Natural killer cell (primary cell): ENCODE data around the gene CHRNE. TPM values are rescaled to one million over a fixed set of nuclear protein-coding genes. Genes with fewer than 3 reads are reported as not detected.

Source experiments
- ATAC-seq, 3 donors: fragments of 150-1000 bp in 2 of 3; fragments of 200-7000 bp in 1 of 3; cut with Tn5 transposase; 1 replicate in 1 of 3; 2 replicates in 2 of 3; pipeline ENCODE4 v1.10.0; 2021; ENCODE audit warnings: mild to moderate bottlenecking in 2 of 3, moderate library complexity in 2 of 3
- DNase-seq, 2 donors: peaks; one replicate each; pipeline versions ENCODE4 v3.0.0 to v3.0.0-alpha.2; 2013 to 2021; ENCODE audit warnings: mixed read lengths in 1 of 2
- H3K27ac ChIP-seq: one replicate; pipeline ENCODE4 v1.5.1; 2013; ENCODE audit warnings: mild to moderate bottlenecking, low read length
- H3K27me3 ChIP-seq: one replicate; pipeline ENCODE4 v1.6.1; 2013; ENCODE audit warnings: low read length; ENCODE audit not compliant: control insufficient read depth, insufficient read depth
- H3K36me3 ChIP-seq: one replicate; pipeline ENCODE4 v1.6.1; 2013; ENCODE audit warnings: low read length; ENCODE audit not compliant: control insufficient read depth, insufficient read depth
- H3K4me1 ChIP-seq: one replicate; pipeline ENCODE4 v1.6.1; 2013; ENCODE audit warnings: low read length; ENCODE audit not compliant: control insufficient read depth, insufficient read depth
- H3K4me3 ChIP-seq: one replicate; pipeline ENCODE4 v1.5.1; 2013; ENCODE audit warnings: low read length
- H3K9me3 ChIP-seq: one replicate; pipeline ENCODE4 v1.6.1; 2013; ENCODE audit warnings: low read length; ENCODE audit not compliant: control insufficient read depth, insufficient read depth
- H3K27ac Mint-ChIP-seq, 2 donors: one replicate each; pipeline ENCODE4 v1.8.0; 2022; ENCODE audit warnings: mild to moderate bottlenecking in 2 of 2, mixed read lengths in 2 of 2, moderate library complexity in 1 of 2
- H3K27me3 Mint-ChIP-seq, 2 donors: one replicate each; pipeline ENCODE4 v1.8.0; 2022; ENCODE audit warnings: low read depth in 2 of 2, mixed read lengths in 2 of 2
- H3K36me3 Mint-ChIP-seq: one replicate; pipeline ENCODE4 v1.8.0; 2022; ENCODE audit warnings: mixed read lengths
- H3K4me1 Mint-ChIP-seq, 2 donors: one replicate each; pipeline ENCODE4 v1.8.0; 2022; ENCODE audit warnings: mixed read lengths in 2 of 2
- H3K4me3 Mint-ChIP-seq: one replicate; pipeline ENCODE4 v1.8.0; 2022; ENCODE audit warnings: mild to moderate bottlenecking, moderate library complexity, mixed read lengths
- H3K9me3 Mint-ChIP-seq, 2 donors: one replicate each; pipeline ENCODE4 v1.8.0; 2022; ENCODE audit warnings: mixed read lengths in 2 of 2
- CTCF ChIP-seq: fragments of 200-600 bp; IDR thresholded peaks from one replicate; pipeline ENCODE4 v1.8.0; 2022; ENCODE audit warnings: antibody characterized with exemption
- WGBS: methylation state at CpG from one replicate; pipeline ENCODE4 v1.1.7; 2013; ENCODE audit warnings: missing lambda C conversion rate; ENCODE audit not compliant: insufficient coverage; 5-methylcytosine and 5-hydroxymethylcytosine counted together
- intact Hi-C: fragments of 100-400 bp; cut with micrococcal nuclease; formaldehyde crosslinking; loops from one replicate; pipeline ENCODE4 v1.14.2; 2022
- total RNA-seq, 4 donors: library from RNA; stranded (reverse); fragments of 120-200 nt in 1 of 4; gene quantifications; one replicate each; pipeline versions ENCODE4 v1.2.3 to v1.2.4, GENCODE V29; 2013 to 2022

CHRNE gene
- total RNA-seq, 3 donors from 2014 or later (not counting 1 experiment from before 2014, with no cell fraction given) = 11.8 to 17.9 (median 11.8) TPM

- intact Hi-C loops = loop anchor here (5.0 kb wide), 1 partner anchor 332 kb away; no protein-coding TSS in a partner anchor
- Mint-ChIP-seq H3K27me3 (peaks cover 0 to 2% of the 10 kb centered on the region in 2 donors), H3K27ac (no peak overlapping the region), H3K36me3 (no peaks in the 10 kb centered on the region), H3K9me3 (peaks cover 5% of the 10 kb centered on the region in 2 donors), H3K4me1 (peaks cover 39 to 50% of the 10 kb centered on the region in 2 donors), H3K4me3 (no peak overlapping the region)
- Histone ChIP-seq H3K36me3 (no peaks in the 10 kb centered on the region), H3K4me1 (peaks cover 26% of the 10 kb centered on the region), H3K27me3 (no peaks in the 10 kb centered on the region), H3K27ac (no peak overlapping the region), H3K9me3 (peaks cover 11% of the 10 kb centered on the region), H3K4me3 (no peak overlapping the region)
- ATAC-seq = no peak
- 98% methylated on average over 2 of the region's 2 CpGs for WGBS
- no peak for TF ChIP-seq CTCF
- no peak for DNase-seq
Measured at GRCh38 chr17:4850246-4850645, 52.7 kb downstream of the CHRNE start.

GRCh38 chr17:4849011-4849536 lies 53.8 kb downstream of the CHRNE start:
- WGBS = 98% methylated on average over 5 of the region's 5 CpGs
- no peak overlapping the region for H3K4me3 ChIP-seq
- H3K36me3 Mint-ChIP-seq = no peaks in the 10 kb centered on the region
- no peak overlapping the region for H3K4me3 Mint-ChIP-seq
- H3K27ac ChIP-seq = no peak overlapping the region
- H3K9me3 Mint-ChIP-seq = peaks cover 5% of the 10 kb centered on the region in 2 donors
- no peaks in the 10 kb centered on the region for H3K27me3 ChIP-seq
- no peak overlapping the region for H3K27ac Mint-ChIP-seq
- peaks cover 38 to 53% of the 10 kb centered on the region in 2 donors for H3K4me1 Mint-ChIP-seq
- ATAC-seq (no peak), DNase-seq (no peak)
- peaks cover 0 to 2% of the 10 kb centered on the region in 2 donors for H3K27me3 Mint-ChIP-seq
- H3K36me3 ChIP-seq = no peaks in the 10 kb centered on the region
- intact Hi-C loops = no loop called here
- peaks cover 27% of the 10 kb centered on the region for H3K4me1 ChIP-seq
- no peak for TF ChIP-seq CTCF
- H3K9me3 ChIP-seq = peaks cover 11% of the 10 kb centered on the region

Other genes starting within 250 kb of the CHRNE start
- gene PELP1, start 199.0 kb downstream of the CHRNE start, total RNA-seq = 10 to 100 TPM; 32.3 to 45.8 (median 43.5) TPM
- 100 to 1,000 TPM; 314 to 374 (median 335) TPM for gene ARRB2, start 192.5 kb downstream of the CHRNE start, total RNA-seq
- gene MED11, start 171.7 kb downstream of the CHRNE start, total RNA-seq = 10 to 100 TPM in 2 of 3 donors, 1 to 10 TPM in 1; 9.1 to 15.0 (median 10.5) TPM
- gene ZMYND15, start 163.3 kb downstream of the CHRNE start, total RNA-seq = 1 to 10 TPM in 1 of 3 donors, under 1 TPM in 2; 0.52 to 3.5 (median 0.93) TPM
- 10 to 100 TPM in 2 of 3 donors, 1 to 10 TPM in 1; 4.0 to 31.8 (median 16.0) TPM for gene CXCL16, start 163.2 kb downstream of the CHRNE start, total RNA-seq
- gene TM4SF5, start 131.2 kb downstream of the CHRNE start, total RNA-seq = not detected
- gene VMO1, start 116.7 kb downstream of the CHRNE start, total RNA-seq = 1 to 10 TPM; 1.2 to 4.8 (median 1.3) TPM
- gene GLTPD2, start 114.1 kb downstream of the CHRNE start, total RNA-seq = not detected
- gene PSMB6, start 106.9 kb downstream of the CHRNE start, total RNA-seq = 10 to 100 TPM; 69.4 to 79.3 (median 70.0) TPM
- 10 to 100 TPM; 20.8 to 22.7 (median 21.3) TPM for gene PLD2, start 95.9 kb downstream of the CHRNE start, total RNA-seq
- 100 to 1,000 TPM; 103 to 122 (median 110) TPM for gene MINK1, start 69.8 kb downstream of the CHRNE start, total RNA-seq
- 10 to 100 TPM; 24.4 to 30.2 (median 27.5) TPM for gene C17orf107, start 3.6 kb downstream of the CHRNE start, total RNA-seq
- 1 to 10 TPM in 2 of 3 donors, under 1 TPM in 1; 0.25 to 4.3 (median 2.2) TPM for gene GP1BA, start 29.2 kb upstream of the CHRNE start, total RNA-seq
- gene SLC25A11, start 36.9 kb upstream of the CHRNE start, total RNA-seq = 10 to 100 TPM; 34.7 to 47.5 (median 42.5) TPM
- 100 to 1,000 TPM; 149 to 189 (median 177) TPM for gene RNF167, start 37.2 kb upstream of the CHRNE start, total RNA-seq
- gene PFN1, start 45.4 kb upstream of the CHRNE start, total RNA-seq = 1,000 to 10,000 TPM; 1,278 to 1,379 (median 1,308) TPM
- 10 to 100 TPM; 26.1 to 28.4 (median 26.6) TPM for gene ENO3, start 48.0 kb upstream of the CHRNE start, total RNA-seq
- 10 to 100 TPM; 45.7 to 60.2 (median 59.6) TPM for gene SPAG7, start 64.7 kb upstream of the CHRNE start, total RNA-seq
- gene CAMTA2, start 84.6 kb upstream of the CHRNE start, total RNA-seq = 10 to 100 TPM; 56.2 to 69.5 (median 69.4) TPM
- gene INCA1, start 94.4 kb upstream of the CHRNE start, total RNA-seq = under 1 TPM in 2 of 3 donors, not detected in 1; 0.39 to 0.54 TPM
- gene KIF1C, start 94.9 kb upstream of the CHRNE start, total RNA-seq = 10 to 100 TPM; 17.1 to 28.6 (median 22.2) TPM
- gene SLC52A1, start 132.3 kb upstream of the CHRNE start, total RNA-seq = not detected
- gene ZFP3, start 175.4 kb upstream of the CHRNE start, total RNA-seq = 1 to 10 TPM; 3.8 to 7.2 (median 5.1) TPM
- gene ZNF232, start 208.8 kb upstream of the CHRNE start, total RNA-seq = 1 to 10 TPM; 2.8 to 6.5 (median 5.6) TPM
- gene USP6, start 212.9 kb upstream of the CHRNE start, total RNA-seq = under 1 TPM; 0.07 to 0.34 (median 0.13) TPM